HEK293T (cell line): ENCODE measurements around the gene TKFC.

Source experiments
- BHLHE40 ChIP-seq: fragments of 450-650 bp; IDR thresholded peaks from 2 replicates; pipeline ENCODE4 v1.6.1; 2016; ENCODE audit warnings: mild to moderate bottlenecking, moderate library complexity, borderline replicate concordance
- CTBP1 ChIP-seq: fragments of 450-650 bp; IDR thresholded peaks from 2 replicates; pipeline ENCODE4 v1.6.1; 2016; ENCODE audit warnings: borderline replicate concordance
- ELF4 ChIP-seq: fragments of 450-650 bp; IDR thresholded peaks from 2 replicates; pipeline ENCODE4 v1.6.1; 2017; ENCODE audit warnings: antibody characterized with exemption
- FOXK2 ChIP-seq: fragments of 450-650 bp; IDR thresholded peaks from 2 replicates; pipeline ENCODE4 v1.6.1; 2016; ENCODE audit warnings: mild to moderate bottlenecking
- LEF1 ChIP-seq: fragments of 450-650 bp; IDR thresholded peaks from 2 replicates; pipeline ENCODE4 v1.6.1; 2017; ENCODE audit warnings: mild to moderate bottlenecking, borderline replicate concordance
- PKNOX1 ChIP-seq: fragments of 450-650 bp; IDR thresholded peaks from 2 replicates; pipeline ENCODE4 v1.6.1; 2016
- SUZ12 ChIP-seq: fragments of 450-650 bp; IDR thresholded peaks from 2 replicates; pipeline ENCODE4 v1.6.1; 2016; ENCODE audit warnings: mild to moderate bottlenecking
- TARDBP ChIP-seq: fragments of 450-650 bp; IDR thresholded peaks from 2 replicates; pipeline ENCODE4 v1.6.1; 2016
- ZNF384 ChIP-seq: fragments of 450-650 bp; IDR thresholded peaks from 2 replicates; pipeline ENCODE4 v1.6.1; 2016

- no peak for TF ChIP-seq ELF4
- no peak for TF ChIP-seq TARDBP
- TF ChIP-seq PKNOX1, result no peak
- no peak for TF ChIP-seq ZNF384
- TF ChIP-seq BHLHE40, result no peak
- no peak for TF ChIP-seq SUZ12
- TF ChIP-seq FOXK2, result no peak
- TF ChIP-seq CTBP1, result no peak
- no peak for TF ChIP-seq LEF1
Measured at GRCh38 chr11:61390161-61390560, 57.1 kb downstream of the TKFC start.
